Frontal cortex (tissue), 4 donors: Measurements from ENCODE around the gene PON1. TPM values are rescaled to one million over a fixed set of nuclear protein-coding genes. Genes with fewer than 3 reads are reported as not detected.

ENCODE experiments used
- DNase-seq, 2 donors: peaks; one replicate each; pipeline ENCODE4 v3.0.0; 2012; ENCODE audit warnings: low spot score in 2 of 2
- FAIRE-seq: peaks from 2 replicates; lab custom pipeline; 2012; peaks lifted over from hg19 to GRCh38; lab: Jason Lieb, UNC
- small RNA-seq: library from RNA; depleted of rRNA; stranded (forward); fragments of <200 nt; gene quantifications from one replicate; pipeline ENCODE3, GENCODE V24; 2014
- total RNA-seq: library from RNA; depleted of rRNA; stranded (reverse); fragments of >200 nt; gene quantifications from one replicate; pipeline ENCODE4 v1.2.3, GENCODE V29; 2014
- donor health status: control.
- donor health status: control.
- donor health status: control.

The PON1 gene
- total RNA-seq, 1 donor from 2014 or later = not detected

- FAIRE-seq = no peak
- DNase-seq = no peak
Observed at GRCh38 chr7:95263785-95264362, 60.5 kb downstream of the PON1 start.

GRCh38 chr7:95262875-95263274 is 61.5 kb downstream of the PON1 start:
- DNase-seq (no peak), FAIRE-seq (no peak)

- DNase-seq (no peak), FAIRE-seq (no peak)
Observed at GRCh38 chr7:95261895-95262415, 62.4 kb downstream of the PON1 start.

GRCh38 chr7:95255691-95256090 is 68.6 kb downstream of the PON1 start:
- FAIRE-seq (no peak), DNase-seq (no peak)

- FAIRE-seq = no peak
- DNase-seq = no peak
Observed at GRCh38 chr7:95253986-95254385, 70.3 kb downstream of the PON1 start.

- DNase-seq (no peak), FAIRE-seq (no peak)
Observed at GRCh38 chr7:95251966-95252365, 72.4 kb downstream of the PON1 start.

- FAIRE-seq = no peak
- no peak for DNase-seq
Observed at GRCh38 chr7:95250571-95250970, 73.8 kb downstream of the PON1 start.

Small RNA genes lying within 50 kb of the gene (small RNA-seq; reads per million reads assigned to genes)
- gene AC004022.2 = not detected

Other genes with a start within 250 kb of the PON1 start
- 0.41 TPM for gene PON3, start 71.8 kb upstream of the PON1 start, total RNA-seq
- 45.7 TPM for gene PON2, start 110.5 kb upstream of the PON1 start, total RNA-seq
- gene ASB4, start 161.4 kb upstream of the PON1 start, total RNA-seq = under 0.01 TPM